Stimulated activated CD4-positive, alpha-beta T cell treated with anti-CD3 and anti-CD28 coated beads, Interleukin-4, amount 100 ng/mL, for 4 hours (primary cell): Measurements from ENCODE around the gene AGK.

ENCODE experiments used
- DNase-seq, 2 experiments: peaks; one replicate each; pipeline ENCODE4 v3.0.0-alpha.2; 2020

The AGK gene

GRCh38 chr7:141648276-141649114, 97.3 kb downstream of the AGK start:
- DNase-seq: no peak

GRCh38 chr7:141649137-141649864, 98.1 kb downstream of the AGK start:
- DNase-seq: no peak

GRCh38 chr7:141649865-141650634, 98.8 kb downstream of the AGK start:
- no peak for DNase-seq

- DNase-seq: no peak
These were observed 100.2 kb downstream of the AGK start for GRCh38 chr7:141651417-141651816.

- DNase-seq: no peak
These were observed 101.5 kb downstream of the AGK start for GRCh38 chr7:141652691-141653090.

- DNase-seq: peak; percentile 24 to 50
These were observed 103.3 kb downstream of the AGK start for GRCh38 chr7:141654551-141654950.

GRCh38 chr7:141659501-141659900, 108.3 kb downstream of the AGK start:
- no peak for DNase-seq

GRCh38 chr7:141660259-141660658, 109.0 kb downstream of the AGK start:
- no peak for DNase-seq

- DNase-seq: no peak
These were observed 112.1 kb downstream of the AGK start for GRCh38 chr7:141663081-141663849.

- DNase-seq: no peak
These were observed 113.2 kb downstream of the AGK start for GRCh38 chr7:141664450-141664849.

- DNase-seq: no peak
These were observed 114.2 kb downstream of the AGK start for GRCh38 chr7:141665208-141666035.

GRCh38 chr7:141666071-141666470, 114.9 kb downstream of the AGK start:
- DNase-seq: no peak

- no peak for DNase-seq
These were observed 117.6 kb downstream of the AGK start for GRCh38 chr7:141668853-141669252.

GRCh38 chr7:141671705-141672496, 120.7 kb downstream of the AGK start:
- DNase-seq: no peak

- DNase-seq: no peak
These were observed 122.1 kb downstream of the AGK start for GRCh38 chr7:141673346-141673745.

- DNase-seq: no peak
These were observed 123.0 kb downstream of the AGK start for GRCh38 chr7:141674171-141674671.

- DNase-seq: no peak
These were observed 123.5 kb downstream of the AGK start for GRCh38 chr7:141674702-141675101.

- no peak for DNase-seq
These were observed 124.4 kb downstream of the AGK start for GRCh38 chr7:141675436-141676215.

GRCh38 chr7:141676618-141677017, 125.4 kb downstream of the AGK start:
- no peak for DNase-seq

GRCh38 chr7:141679014-141679413, 127.8 kb downstream of the AGK start:
- DNase-seq: no peak
